HuH-7.5 (cell line): ENCODE data around the gene PCDH8.

Experiments
- DNase-seq: peaks from one replicate; pipeline ENCODE4 v3.0.0; 2011; ENCODE audit warnings: low spot score

PCDH8 gene

DNA sequence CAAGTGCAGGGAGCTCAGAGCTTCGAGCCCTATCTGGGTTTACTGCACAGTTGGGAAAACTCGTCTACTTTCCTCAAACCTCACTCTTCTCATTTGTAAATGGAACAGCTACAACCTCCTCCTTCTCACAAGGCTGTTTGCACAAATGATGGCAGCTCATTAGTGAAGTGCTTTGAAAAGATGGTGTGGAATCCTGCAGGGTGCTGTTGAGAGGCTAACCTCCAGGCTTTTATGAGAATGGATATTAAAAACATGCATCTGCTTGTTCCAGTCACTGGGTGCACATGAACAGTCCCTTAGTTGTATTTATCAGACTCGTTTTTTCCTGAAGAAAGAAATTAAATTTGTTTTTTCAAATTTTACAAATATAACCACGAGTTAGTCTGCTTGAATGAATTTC is 36.6 kb downstream of the PCDH8 start:
- no peak for DNase-seq

DNA sequence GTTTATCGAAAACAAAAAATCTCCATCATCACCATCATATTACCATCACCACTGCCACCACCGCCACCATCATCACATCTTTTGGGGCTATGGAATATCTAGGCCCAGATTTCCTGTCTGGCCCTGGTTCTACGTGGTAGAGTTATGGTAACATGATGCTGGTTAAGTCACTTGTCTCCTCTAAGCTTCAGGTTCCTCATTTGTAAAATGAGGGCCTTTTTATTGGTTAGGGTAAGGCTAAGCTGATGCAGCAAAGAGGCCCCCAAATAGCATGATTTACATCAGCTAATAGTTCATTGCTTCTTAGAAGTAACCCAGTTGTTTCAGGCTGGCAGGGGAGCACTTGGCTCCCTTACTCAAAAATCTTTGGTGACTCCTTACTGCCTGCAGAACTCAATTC is 37.9 kb downstream of the PCDH8 start:
- DNase-seq, result no peak

DNA sequence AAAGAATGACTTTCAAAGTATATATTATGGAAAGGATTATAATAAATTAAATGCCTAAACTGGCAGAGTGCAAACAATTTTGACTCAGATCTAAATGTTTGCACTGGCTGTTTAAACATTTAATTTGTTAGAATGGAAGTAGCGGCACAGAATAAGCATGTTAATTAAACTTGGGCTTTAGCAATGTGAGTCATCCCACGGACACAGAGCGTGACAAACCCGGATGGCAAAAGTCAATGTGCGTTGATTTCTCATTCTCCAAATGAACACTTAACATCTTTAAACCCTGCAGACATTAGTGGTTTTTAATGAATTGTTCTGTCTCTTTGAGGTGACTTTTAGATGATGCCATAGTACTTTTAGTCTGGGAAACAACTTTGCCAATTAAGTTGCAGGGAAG is 38.4 kb downstream of the PCDH8 start:
- DNase-seq, result no peak

DNA sequence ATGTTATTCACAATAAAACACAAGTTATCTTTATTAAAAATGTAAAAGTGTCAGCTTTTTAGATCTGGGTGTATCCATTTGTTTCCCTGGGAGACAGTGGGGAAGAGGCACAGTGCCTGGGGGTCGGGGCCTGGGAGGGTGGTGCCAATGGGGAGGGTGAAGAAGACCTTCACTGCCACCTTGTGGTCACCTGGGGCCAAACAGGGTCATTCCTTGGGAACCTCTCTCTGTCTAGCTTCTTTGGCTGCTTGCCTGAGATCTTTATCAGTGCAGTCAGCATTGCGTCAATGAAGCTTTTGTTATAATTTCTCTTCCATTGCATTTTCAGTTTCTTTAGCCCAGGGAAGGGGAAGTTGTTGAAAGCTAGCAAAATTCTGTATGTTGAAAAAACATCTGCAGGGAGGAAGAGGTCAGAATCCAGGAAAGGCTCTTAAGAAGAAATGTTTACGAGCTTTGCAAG is 39.1 kb downstream of the PCDH8 start:
- peak; percentile 81 for DNase-seq

DNA sequence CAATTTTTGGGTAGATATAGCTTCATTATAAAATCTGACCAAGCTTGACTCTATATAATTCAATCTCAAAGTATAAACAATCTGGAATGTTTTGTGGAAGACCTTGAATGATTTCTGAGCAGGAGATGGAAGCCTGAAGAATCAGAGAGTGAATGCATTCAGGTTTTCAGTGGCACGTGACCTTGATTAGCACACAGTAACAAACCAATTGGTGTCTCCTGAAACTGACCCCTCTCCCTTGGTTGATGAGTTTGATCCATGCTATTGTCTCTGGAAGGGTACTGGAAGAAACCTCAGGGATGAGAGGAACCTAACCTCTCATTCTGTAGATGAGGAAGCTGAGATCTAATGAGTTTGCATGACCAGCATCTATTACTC is 39.6 kb downstream of the PCDH8 start:
- DNase-seq, result no peak

DNA sequence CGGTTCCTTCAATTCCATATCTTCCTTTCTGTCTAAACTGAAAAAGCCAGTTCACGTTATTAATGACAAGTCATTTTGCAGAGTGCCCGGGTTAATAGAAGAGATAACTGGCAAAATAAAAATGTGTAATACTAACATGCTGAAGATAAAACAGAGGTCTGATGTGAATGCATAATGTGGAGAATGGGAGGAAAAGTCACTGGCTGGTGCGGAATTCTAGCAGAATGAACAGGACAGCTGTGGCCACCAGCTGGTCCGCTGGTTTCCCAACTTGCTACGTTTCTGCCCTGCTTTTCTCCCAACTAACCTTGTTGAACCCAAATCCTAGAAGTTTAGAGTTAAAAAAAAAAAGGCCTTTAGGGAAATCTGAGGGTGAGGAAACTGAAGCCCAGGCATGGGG is 42.4 kb downstream of the PCDH8 start:
- DNase-seq, result no peak

DNA sequence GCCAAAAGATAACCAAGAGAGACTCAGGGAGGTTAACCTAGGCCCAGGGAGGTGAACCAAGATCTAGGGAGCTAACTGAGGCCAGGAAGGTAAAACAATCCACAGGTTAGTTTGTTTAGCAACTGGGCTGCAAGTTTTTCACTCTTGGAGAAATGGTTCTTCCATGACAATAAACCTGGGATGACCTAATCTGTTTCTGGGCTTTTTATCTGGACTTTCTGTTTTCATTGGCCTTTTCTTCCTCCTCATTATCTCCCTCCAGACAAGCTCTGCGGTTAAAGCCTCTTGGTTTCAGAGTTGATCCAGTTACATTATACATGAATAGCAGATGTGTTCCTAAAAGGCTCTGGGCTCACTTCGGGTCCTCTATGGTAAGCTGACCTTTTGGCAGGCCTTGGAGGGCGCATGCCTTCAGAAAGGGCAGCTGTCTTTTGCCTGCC is 44.2 kb downstream of the PCDH8 start:
- no peak for DNase-seq

DNA sequence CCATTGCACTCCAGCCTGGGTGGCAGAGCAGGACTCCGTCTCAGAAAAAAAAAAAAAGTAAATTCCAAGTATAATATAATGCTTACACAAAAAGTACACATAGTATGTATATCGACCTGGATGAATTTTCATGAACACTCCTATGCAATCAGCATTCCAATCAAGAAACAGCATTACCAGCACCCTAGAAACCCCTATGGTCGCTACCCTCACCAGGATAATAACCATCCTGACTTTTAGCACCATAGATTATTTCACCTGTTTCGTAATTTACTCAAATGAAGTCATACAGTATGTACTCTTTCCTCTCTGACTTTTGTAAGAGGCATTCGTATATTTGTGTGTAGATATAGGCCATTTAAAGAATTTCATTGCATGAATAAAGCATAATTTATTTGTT is 47.6 kb downstream of the PCDH8 start:
- DNase-seq, result no peak

DNA sequence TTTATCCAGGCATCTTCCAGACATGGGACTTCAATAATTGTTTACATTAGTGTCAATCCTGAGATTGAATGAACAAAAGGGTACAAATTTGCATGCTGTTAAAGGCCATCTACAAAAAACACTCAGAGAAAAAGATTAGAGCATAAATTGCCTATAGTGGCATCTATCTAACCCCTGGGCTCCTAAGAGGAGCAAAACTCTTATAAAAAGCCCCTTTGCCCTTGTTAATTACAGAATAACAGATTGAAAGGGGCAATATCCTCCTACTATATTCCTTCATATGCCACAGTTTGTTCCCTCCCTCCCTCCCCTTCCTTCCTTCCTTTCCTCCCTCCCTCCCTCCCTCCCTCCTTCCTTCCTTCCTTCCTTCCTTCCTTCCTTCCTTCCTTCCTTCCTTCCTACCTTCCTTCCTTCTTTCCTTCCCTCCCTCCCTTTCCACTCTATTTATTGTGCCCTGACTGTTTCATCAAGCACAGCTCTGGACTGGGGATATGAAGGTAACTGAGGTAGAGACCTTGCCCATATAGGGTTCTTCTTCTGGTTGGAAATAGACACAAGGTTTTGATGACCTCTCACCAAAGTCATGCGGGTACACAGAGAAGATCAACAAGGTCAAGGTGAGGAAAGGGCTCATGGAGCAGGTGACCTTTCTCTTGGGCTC is 49.5 kb downstream of the PCDH8 start:
- DNase-seq, result no peak

DNA sequence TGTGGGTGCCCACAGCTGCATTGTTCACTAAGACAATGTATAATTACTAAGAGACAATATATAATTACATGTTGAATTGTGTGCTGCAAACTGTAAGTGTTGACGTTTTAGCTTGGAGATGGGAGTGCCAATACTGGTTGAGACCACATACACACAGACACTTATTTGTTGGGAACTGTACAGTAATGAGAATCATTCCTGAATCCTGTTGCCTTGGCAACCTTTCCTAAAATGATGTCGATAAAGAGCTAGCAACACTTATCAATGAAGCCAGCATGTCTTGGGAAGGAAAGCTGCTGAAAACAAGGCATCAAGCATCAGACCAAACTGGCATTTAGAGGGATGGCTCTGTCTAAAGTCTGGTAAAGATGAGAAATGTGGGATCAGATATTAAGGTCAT is 51.3 kb downstream of the PCDH8 start:
- DNase-seq, result no peak

DNA sequence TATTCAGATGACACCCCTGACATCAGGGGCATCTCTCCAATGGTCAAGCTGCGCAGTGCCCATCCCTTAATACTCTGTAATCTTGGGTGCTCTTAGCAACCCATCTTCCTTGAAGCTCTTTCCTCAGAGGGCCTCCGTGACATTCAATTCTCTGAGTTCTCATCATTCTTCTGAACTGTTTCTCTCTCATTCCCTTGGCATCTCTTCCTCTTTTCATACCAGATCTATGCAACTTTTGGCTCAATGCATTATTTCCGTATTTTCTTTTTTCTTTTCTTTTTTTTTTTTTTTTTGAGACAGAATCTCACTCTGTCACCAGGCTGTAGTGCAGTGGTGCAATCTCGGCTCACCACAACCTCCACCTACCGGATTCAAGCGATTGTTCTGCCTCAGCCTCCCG is 53.9 kb downstream of the PCDH8 start:
- no peak for DNase-seq

DNA sequence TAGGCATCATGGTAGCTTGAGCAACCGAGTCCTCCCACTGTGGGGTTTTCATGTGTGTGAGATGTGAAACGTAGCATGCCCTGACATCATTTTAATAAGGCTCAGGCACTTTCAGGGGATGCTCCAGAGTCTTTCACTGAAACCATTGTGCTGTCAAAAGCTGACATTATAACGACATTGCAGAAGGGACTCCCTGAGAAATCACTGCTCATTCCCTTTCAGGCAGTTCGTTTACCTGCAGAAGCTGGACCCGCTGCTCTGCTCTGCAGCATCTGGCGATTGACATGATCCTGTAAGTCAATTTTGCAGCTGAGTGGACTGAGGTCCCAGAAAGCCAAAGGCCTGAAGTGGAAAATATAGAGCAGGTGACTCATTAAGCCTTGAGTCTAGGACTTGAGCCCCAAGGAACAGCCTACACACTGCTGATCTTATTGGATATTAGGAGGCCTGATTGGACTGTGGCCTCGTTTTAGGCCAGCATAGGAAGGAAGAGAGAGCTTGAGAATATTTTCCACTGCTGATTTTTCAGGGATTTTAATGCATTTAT is 54.9 kb downstream of the PCDH8 start:
- DNase-seq, result no peak
